Mucosa of descending colon (tissue), 3 donors: ENCODE data around the gene CORO7. TPM values are rescaled to one million over a fixed set of nuclear protein-coding genes. Genes with fewer than 3 reads are reported as not detected.

Experiments used
- ATAC-seq: fragments of 200-7000 bp; cut with Tn5 transposase; one replicate; pipeline ENCODE4 v1.9.1; 2020; ENCODE audit warnings: mild to moderate bottlenecking, moderate library complexity
- DNase-seq, 3 donors: peaks; one replicate each; pipeline ENCODE4 v3.0.0-alpha.2; 2020
- H3K36me3 ChIP-seq: fragments of 200-600 bp; one replicate; pipeline ENCODE4 v1.8.0; 2021; ENCODE audit warnings: low read depth, mild to moderate bottlenecking
- H3K4me1 ChIP-seq: fragments of 200-600 bp; one replicate; pipeline ENCODE4 v1.8.0; 2021; ENCODE audit warnings: low read depth, mild to moderate bottlenecking
- H3K4me3 ChIP-seq: fragments of 200-600 bp; one replicate; pipeline ENCODE4 v1.8.0; 2021; ENCODE audit warnings: mild to moderate bottlenecking
- H3K9me3 ChIP-seq: fragments of 200-600 bp; one replicate; pipeline ENCODE4 v1.8.0; 2021; ENCODE audit warnings: mild to moderate bottlenecking
- intact Hi-C, 2 donors: fragments of 100-400 bp; cut with DNase I in 1 of 2; cut with micrococcal nuclease in 1 of 2; formaldehyde crosslinking; loops; one replicate each; pipeline versions ENCODE4 v1.11.0 to v1.11.1; 2022; cut with DNase I, micrococcal nuclease
- total RNA-seq, 3 donors: library from RNA; stranded (reverse); fragmentation: NEBNext Ultra II Directional in 2 of 3; extraction: Animal tissue kit (Norgen Biotek cat#: 25700) in 2 of 3; gene quantifications; one replicate each; pipeline versions ENCODE4 v1.2.1 to v1.2.4, GENCODE V29; 2021 to 2023
- TF ChIP-seq, protein P1 (sequence below): fragments of 200-600 bp; IDR thresholded peaks from one replicate; pipeline ENCODE4 v1.8.0; 2022; ENCODE audit warnings: antibody characterized with exemption, mild to moderate bottlenecking
- donor health status: DM: no; HTN: no; CAD: no; lungs with moderate emphysema.
- donor health status: DM: no; HTN: no; CAD: no.
- donor health status: DM: no; HTN: yes; CAD: no.

CORO7 gene
- total RNA-seq, 3 donors from 2014 or later, result 40.0 to 61.2 (median 49.1) TPM

DNA sequence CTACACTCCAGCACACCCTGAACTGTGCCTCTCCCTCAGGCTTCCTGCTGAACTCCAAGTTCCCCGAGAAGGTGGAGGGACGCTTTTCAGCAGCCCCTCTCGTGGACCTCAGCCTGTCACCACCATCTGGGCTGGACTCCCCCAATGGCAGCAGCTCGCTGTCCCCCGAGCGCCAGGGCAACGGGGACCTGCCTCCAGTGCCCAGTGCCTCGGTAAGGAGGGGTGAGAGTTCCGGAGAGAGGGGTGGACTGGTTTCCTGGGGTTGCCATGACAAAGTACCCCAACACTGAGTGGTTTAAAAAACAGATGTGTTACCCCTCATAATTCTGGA is 83.1 kb downstream of the CORO7 start:
- no peak overlapping the region for H3K4me3 ChIP-seq
- DNase-seq, result no peak
- no peak for ATAC-seq
- H3K9me3 ChIP-seq, result no peaks in the 10 kb centered on the region
- TF ChIP-seq, protein P1, sequence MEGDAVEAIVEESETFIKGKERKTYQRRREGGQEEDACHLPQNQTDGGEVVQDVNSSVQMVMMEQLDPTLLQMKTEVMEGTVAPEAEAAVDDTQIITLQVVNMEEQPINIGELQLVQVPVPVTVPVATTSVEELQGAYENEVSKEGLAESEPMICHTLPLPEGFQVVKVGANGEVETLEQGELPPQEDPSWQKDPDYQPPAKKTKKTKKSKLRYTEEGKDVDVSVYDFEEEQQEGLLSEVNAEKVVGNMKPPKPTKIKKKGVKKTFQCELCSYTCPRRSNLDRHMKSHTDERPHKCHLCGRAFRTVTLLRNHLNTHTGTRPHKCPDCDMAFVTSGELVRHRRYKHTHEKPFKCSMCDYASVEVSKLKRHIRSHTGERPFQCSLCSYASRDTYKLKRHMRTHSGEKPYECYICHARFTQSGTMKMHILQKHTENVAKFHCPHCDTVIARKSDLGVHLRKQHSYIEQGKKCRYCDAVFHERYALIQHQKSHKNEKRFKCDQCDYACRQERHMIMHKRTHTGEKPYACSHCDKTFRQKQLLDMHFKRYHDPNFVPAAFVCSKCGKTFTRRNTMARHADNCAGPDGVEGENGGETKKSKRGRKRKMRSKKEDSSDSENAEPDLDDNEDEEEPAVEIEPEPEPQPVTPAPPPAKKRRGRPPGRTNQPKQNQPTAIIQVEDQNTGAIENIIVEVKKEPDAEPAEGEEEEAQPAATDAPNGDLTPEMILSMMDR, result no peak
- H3K4me1 ChIP-seq, result peaks cover 2% of the 10 kb centered on the region
- intact Hi-C loops, result loop anchor here (5.0 to 10.0 kb wide), 2 partner anchors 46 to 48 kb away; no protein-coding TSS in a partner anchor
- no peaks in the 10 kb centered on the region for H3K36me3 ChIP-seq

DNA sequence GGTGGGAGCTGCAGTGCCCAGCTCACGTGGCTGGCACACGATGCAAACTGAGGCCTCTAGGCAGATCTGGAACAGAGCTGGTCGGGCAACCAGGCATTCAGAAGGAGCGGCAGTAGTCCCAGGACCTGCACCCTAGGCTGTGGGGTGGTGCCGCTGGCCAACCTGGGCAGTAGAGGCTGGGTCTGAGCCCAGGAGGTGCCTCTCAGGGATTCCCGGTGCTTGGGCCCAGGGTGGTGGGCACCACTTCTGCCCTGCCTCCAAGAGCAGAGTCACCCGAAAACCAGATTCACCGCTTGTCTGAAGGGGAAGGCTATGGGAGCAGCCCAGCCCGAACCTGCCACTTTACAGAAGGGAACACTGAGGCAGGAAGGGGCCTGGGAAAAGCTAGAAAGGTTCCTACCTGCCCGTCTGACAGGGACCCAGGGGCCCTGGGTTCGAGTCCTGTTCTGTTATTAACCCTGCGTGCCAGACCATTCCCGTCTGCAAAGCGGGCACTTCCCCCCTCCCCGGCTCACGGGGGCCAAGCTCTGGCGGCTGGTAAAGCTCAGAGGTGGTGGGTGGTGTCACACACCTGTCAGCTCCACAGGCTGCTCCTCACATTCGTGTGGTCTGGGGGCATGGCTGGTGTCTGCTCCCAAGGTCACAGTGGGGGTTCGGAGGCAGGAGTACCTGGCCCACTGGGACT is 83.6 kb downstream of the CORO7 start:
- H3K9me3 ChIP-seq, result no peaks in the 10 kb centered on the region
- peaks cover 4% of the 10 kb centered on the region for H3K4me1 ChIP-seq
- intact Hi-C loops, result loop anchor here (5.0 to 10.0 kb wide), 2 partner anchors 45 to 48 kb away; no protein-coding TSS in a partner anchor
- DNase-seq, result no peak
- TF ChIP-seq, protein P1, result no peak
- no peak for ATAC-seq
- H3K4me3 ChIP-seq, result no peak overlapping the region
- no peaks in the 10 kb centered on the region for H3K36me3 ChIP-seq

- Histone ChIP-seq H3K4me3 (no peak overlapping the region), H3K36me3 (no peaks in the 10 kb centered on the region), H3K9me3 (no peaks in the 10 kb centered on the region), H3K4me1 (peaks cover 11% of the 10 kb centered on the region)
- ATAC-seq, result no peak
- TF ChIP-seq, protein P1, result no peak
- intact Hi-C loops, result loop anchor here (5.0 to 10.0 kb wide), 2 partner anchors 45 to 47 kb away; no protein-coding TSS in a partner anchor
- DNase-seq, result no peak
Observed at GRCh38 chr16:4332083-4332482, 84.3 kb downstream of the CORO7 start.

DNA sequence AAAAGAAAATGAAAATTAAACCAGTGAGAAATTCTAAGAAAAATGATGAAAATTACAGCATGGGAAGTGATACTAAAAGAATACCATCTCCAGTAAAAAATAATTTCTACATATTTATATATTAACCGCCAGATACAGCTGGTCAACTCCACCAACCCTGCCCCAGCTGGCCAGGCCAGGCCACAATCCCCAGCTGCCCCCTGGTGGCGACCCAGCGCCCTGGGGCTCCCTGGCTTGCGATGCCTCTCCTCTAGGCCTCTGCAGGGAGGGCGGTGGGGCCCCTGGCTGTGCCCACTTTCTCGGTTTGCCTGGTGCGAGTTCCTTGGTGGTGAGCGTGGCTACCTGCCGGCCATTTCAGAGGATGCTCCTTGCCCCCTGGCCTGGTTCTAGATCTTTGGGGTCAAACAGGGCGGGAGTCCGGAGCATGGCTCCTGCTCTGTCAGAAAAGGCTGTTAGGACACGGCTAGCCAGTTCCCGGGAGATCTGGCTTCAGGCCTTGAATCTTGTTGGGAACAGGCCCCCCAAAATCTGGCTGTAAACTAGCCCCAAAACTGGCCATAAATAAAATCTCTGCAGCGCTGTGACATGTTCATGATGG is 86.0 kb downstream of the CORO7 start:
- ATAC-seq (peak; percentile 83), DNase-seq (peak; percentile 78 to 89 (median 89))
- intact Hi-C loops, result loop anchor here (5.0 to 10.0 kb wide), 2 partner anchors 43 to 46 kb away; no protein-coding TSS in a partner anchor
- Histone ChIP-seq H3K4me1 (peaks cover 11% of the 10 kb centered on the region), H3K36me3 (no peaks in the 10 kb centered on the region), H3K9me3 (no peaks in the 10 kb centered on the region), H3K4me3 (no peak overlapping the region)
- TF ChIP-seq, protein P1, result peak; percentile 95

DNA sequence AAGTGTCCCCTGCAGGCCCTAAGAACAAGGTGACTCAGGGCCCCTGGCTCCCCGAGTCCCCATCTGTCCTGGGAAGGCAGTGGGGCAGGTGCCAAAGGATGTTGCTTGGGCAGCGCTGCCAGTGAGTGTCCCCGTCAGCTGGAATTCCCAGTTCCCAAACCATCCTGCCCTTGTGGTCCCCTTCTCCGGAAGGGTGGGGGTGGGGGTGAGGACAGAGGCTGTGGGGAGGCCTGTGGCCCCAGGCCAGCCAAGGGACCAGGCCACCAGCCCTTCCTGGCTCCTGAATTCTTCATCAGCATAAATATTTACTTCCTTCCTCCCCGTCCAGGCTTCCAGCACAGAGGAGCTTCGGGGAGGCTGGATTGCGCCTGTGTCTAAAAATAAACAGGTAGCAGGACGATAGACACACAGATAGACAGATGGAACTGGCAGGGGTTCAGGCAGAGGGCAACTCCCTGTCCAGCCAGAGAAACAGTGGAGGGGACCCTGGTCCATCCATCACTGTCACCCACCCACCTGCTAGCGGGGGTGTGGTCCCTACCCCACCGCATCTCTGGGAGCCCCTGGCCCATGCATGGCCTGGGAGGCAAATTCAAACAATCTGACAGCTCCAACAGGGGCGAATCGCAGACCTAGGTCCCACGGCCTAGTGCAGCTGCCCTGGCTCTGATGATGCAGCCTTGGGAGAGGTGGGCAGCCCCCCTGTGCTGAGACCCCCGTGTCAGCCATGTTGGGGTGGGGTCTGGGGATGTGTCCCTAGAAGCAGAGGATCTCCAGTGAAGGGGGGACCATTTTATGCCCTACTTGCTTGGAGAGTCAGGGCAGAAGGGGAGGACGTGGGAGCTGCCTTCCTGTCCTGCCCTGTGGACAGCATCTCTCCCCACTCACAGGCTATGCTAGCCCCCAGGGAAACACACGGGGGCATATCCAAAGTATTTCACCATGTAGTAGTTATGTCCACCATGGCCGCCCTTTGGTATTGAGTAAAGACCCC is 87.3 kb downstream of the CORO7 start:
- ATAC-seq, result no peak
- intact Hi-C loops, result no loop called here
- TF ChIP-seq, protein P1, result no peak
- Histone ChIP-seq H3K4me1 (peaks cover 11% of the 10 kb centered on the region), H3K9me3 (no peaks in the 10 kb centered on the region), H3K36me3 (no peaks in the 10 kb centered on the region), H3K4me3 (no peak overlapping the region)
- DNase-seq, result no peak
